IPS DF 6.9 (cell line): Measurements from ENCODE around the gene FFAR1.

ENCODE experiments used
- DNase-seq: peaks from one replicate; pipeline ENCODE4 v3.0.0-alpha.2; 2013; ENCODE audit warnings: low read depth, low spot score
- H3K27ac ChIP-seq: one replicate; pipeline ENCODE4 v1.5.1; 2013; ENCODE audit warnings: low read length, control low read depth
- H3K27me3 ChIP-seq: 2 replicates; pipeline ENCODE4 v1.6.1; 2013; ENCODE audit warnings: mild to moderate bottlenecking, low read length; ENCODE audit not compliant: control insufficient read depth, insufficient read depth
- H3K36me3 ChIP-seq: 2 replicates; pipeline ENCODE4 v1.6.1; 2013; ENCODE audit warnings: low read length; ENCODE audit not compliant: control insufficient read depth, insufficient read depth
- H3K4me1 ChIP-seq: 2 replicates; pipeline ENCODE4 v1.6.1; 2013; ENCODE audit warnings: low read length; ENCODE audit not compliant: control insufficient read depth, insufficient read depth
- H3K4me3 ChIP-seq: 2 replicates; pipeline ENCODE4 v1.5.1; 2013; ENCODE audit warnings: mild to moderate bottlenecking, low read length
- H3K9me3 ChIP-seq: 2 replicates; pipeline ENCODE4 v1.6.1; 2013; ENCODE audit warnings: low read length, inconsistent platforms; ENCODE audit not compliant: control insufficient read depth, insufficient read depth
- WGBS: extraction: QIAGEN DNeasy Blood & Tissue Kit; methylation state at CpG from one replicate; pipeline ENCODE4 v1.1.7; 2013; ENCODE audit warnings: mixed read lengths, missing lambda C conversion rate; ENCODE audit not compliant: insufficient read length, insufficient coverage; 5-methylcytosine and 5-hydroxymethylcytosine counted together

The FFAR1 gene, protein sequence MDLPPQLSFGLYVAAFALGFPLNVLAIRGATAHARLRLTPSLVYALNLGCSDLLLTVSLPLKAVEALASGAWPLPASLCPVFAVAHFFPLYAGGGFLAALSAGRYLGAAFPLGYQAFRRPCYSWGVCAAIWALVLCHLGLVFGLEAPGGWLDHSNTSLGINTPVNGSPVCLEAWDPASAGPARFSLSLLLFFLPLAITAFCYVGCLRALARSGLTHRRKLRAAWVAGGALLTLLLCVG (N-terminal part only)

DNA sequence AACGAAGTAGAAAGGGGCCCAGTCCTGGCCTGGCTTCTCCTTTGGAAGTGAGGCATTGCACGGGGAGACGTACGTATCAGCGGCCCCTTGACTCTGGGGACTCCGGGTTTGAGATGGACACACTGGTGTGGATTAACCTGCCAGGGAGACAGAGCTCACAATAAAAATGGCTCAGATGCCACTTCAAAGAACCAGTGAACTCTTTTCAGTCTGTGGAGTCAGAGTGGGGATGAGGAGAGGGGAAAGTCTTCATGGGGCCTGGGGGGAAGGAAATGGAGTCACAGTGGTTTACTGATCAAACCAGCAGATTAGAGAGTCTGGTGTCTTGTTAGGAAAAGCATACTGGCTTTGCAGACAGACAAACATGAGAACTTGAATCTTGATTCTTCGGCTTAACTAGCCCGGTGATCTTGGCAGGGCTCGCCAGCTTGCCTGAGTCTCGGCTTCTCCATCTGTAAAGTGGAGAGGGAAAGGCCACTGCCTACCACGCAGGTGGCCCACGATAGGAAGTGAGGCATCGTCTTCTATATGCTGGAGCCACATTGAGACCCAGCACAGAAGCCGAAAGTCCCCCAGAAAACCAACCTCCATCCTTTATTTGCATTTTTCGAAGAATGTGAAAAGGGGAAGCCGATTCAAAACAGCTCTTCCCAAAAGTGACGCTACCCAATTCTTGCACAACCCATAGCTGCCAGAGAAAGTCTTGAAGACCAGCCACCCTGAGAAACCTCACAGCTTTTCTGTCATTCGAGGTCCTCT is at the start of gene FFAR1:
FFAR1 (plus strand) TSS at position 732 of the 759 bp plus-strand sequence. CDS start 3,650 bp downstream, outside the sequence.
- no CpG with 5 or more reads among the region's 18 CpGs for WGBS
- no peaks in the 10 kb centered on the region for H3K9me3 ChIP-seq
- no peak within 1 kb of the TSS for H3K4me3 ChIP-seq
- H3K27me3 ChIP-seq, result no peaks in the 10 kb centered on the region
- no peak for DNase-seq
- peaks cover 3% of the 10 kb centered on the region; the same call in 1 of the 2 replicates for H3K4me1 ChIP-seq
- H3K36me3 ChIP-seq, result no peaks in the 10 kb centered on the region
- no peak within 1 kb of the TSS for H3K27ac ChIP-seq

DNA sequence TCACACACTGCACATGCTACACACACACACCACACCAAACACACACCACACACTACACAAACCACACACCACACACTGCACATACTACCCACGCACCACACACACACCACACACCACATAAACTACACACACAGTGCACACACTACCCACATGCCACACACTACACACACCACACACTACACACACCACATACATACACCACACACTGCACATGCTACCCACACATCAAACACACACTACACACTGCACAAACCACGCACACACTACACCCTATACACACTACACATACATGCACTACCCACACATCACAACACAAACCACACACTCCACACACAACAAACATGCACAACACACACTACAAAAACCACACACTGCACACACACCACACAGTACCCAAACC is 49.8 kb upstream of the FFAR1 start:
- no peak for DNase-seq
- WGBS, result 100% methylated on average over 2 of the region's 2 CpGs
- H3K4me3 ChIP-seq, result no peak overlapping the region
- no peak overlapping the region for H3K27ac ChIP-seq
- no peaks in the 10 kb centered on the region; the same call in 1 of the 2 replicates for H3K36me3 ChIP-seq
- peaks cover 3% of the 10 kb centered on the region for H3K4me1 ChIP-seq
- no peaks in the 10 kb centered on the region for H3K27me3 ChIP-seq
- H3K9me3 ChIP-seq, result no peaks in the 10 kb centered on the region

DNA sequence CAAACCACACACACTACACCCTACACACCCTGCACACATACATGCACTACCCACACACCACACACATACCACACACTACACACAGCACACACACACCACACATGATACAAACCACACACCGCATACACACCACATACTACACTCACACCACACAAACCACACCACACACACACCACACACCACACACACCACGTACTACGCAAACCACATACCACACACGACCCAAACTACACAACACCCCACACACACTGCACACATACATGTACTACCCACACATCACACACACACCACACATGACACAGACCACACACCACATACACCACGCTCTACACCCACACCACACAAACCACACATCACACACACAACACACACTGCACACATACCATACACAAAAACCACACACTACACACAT is 49.1 kb upstream of the FFAR1 start:
- Histone ChIP-seq H3K27ac (no peak overlapping the region), H3K9me3 (no peaks in the 10 kb centered on the region), H3K36me3 (no peaks in the 10 kb centered on the region; the same call in 1 of the 2 replicates), H3K4me1 (peaks cover 3% of the 10 kb centered on the region), H3K4me3 (no peak overlapping the region), H3K27me3 (no peaks in the 10 kb centered on the region)
- WGBS, result 100% methylated on average over 5 of the region's 5 CpGs
- DNase-seq, result no peak

DNA sequence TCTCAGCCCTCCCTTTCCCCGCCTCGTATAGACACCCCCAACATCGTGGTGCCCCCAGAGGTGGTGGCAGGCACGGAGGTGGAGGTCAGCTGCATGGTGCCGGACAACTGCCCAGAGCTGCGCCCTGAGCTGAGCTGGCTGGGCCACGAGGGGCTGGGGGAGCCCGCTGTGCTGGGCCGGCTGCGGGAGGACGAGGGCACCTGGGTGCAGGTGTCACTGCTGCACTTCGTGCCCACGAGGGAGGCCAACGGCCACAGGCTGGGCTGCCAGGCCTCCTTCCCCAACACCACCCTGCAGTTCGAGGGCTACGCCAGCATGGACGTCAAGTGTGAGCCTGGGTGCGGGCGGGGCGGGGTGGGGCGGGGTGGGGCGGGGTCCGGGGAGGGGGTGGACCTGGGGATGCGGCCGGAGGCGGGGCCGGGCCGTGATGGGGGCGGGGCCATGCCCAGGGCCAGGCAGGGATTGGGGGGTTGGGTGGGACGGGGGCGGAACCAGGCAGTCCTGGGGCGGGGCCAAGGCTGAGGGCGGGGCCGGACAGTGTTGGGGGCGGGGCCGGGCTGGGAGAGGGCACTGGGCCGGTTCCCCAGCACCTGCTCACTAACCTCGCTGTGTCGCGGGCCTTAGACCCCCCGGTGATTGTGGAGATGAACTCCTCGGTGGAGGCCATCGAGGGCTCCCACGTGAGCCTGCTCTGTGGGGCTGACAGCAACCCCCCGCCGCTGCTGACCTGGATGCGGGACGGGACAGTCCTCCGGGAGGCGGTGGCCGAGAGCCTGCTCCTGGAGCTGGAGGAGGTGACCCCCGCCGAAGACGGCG is 48.0 kb upstream of the FFAR1 start:
- Histone ChIP-seq H3K27ac (no peak overlapping the region), H3K4me1 (peaks cover 2% of the 10 kb centered on the region; the same call in 1 of the 2 replicates), H3K36me3 (no peaks in the 10 kb centered on the region; the same call in 1 of the 2 replicates), H3K27me3 (no peaks in the 10 kb centered on the region), H3K4me3 (no peak overlapping the region), H3K9me3 (no peaks in the 10 kb centered on the region)
- DNase-seq, result peak; percentile 20
- no CpG with 5 or more reads among the region's 55 CpGs for WGBS

DNA sequence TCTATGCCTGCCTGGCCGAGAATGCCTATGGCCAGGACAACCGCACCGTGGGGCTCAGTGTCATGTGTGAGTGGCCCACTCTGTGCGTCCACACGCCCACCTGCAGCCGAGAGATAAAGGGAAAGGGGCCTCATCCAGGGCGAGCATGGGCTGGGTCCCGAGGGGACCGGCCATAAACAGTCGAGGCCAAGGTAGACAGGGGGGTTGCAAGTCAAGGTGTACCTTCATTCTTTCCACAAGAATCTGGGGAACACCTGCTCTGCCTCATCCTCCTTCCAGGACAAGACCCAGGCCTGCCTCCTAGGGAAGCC is 47.4 kb upstream of the FFAR1 start:
- no CpG with 5 or more reads among the region's 10 CpGs for WGBS
- Histone ChIP-seq H3K4me1 (peaks cover 2% of the 10 kb centered on the region; the same call in 1 of the 2 replicates), H3K27me3 (no peaks in the 10 kb centered on the region), H3K9me3 (no peaks in the 10 kb centered on the region), H3K36me3 (no peaks in the 10 kb centered on the region; the same call in 1 of the 2 replicates), H3K4me3 (no peak overlapping the region), H3K27ac (no peak overlapping the region)
- DNase-seq, result no peak

DNA sequence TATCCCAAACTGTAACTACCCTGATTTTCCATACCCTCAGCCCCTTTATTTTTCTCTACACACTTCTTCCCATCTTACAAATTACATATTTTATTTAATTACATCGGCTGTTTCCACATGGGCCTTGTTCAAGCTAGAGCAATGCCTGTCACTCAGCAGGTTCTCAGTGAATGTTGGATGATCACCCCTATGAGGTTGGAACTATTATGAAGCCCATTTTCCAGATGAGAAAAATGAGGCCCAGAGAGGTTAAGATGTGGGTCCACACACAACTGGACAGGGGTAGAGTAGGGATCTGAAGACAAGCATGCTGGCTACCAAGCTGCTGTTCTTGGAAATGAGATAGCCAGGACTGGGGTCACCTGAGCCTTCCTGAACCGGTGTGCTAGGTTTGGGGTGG is 45.7 kb upstream of the FFAR1 start:
- no peaks in the 10 kb centered on the region for H3K27me3 ChIP-seq
- H3K9me3 ChIP-seq, result no peaks in the 10 kb centered on the region
- 94% methylated on average over 1 of the region's 2 CpGs for whole genome bisulfite sequencing
- no peak overlapping the region for H3K4me3 ChIP-seq
- H3K27ac ChIP-seq, result no peak overlapping the region
- no peak for DNase-seq
- peaks cover 2% of the 10 kb centered on the region; the same call in 1 of the 2 replicates for H3K4me1 ChIP-seq
- no peaks in the 10 kb centered on the region; the same call in 1 of the 2 replicates for H3K36me3 ChIP-seq

DNA sequence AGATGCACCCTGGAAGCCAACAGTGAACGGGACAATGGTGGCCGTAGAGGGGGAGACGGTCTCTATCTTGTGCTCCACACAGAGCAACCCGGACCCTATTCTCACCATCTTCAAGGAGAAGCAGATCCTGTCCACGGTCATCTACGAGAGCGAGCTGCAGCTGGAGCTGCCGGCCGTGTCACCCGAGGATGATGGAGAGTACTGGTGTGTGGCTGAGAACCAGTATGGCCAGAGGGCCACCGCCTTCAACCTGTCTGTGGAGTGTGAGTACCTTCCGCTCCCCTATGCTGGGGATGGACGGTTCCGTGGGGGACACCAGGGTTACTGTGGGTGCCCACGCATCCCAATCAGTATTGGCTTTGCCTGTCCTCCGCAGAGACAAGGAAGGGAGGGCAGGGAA is 45.3 kb upstream of the FFAR1 start:
- peaks cover 2% of the 10 kb centered on the region; the same call in 1 of the 2 replicates for H3K4me1 ChIP-seq
- H3K36me3 ChIP-seq, result no peaks in the 10 kb centered on the region; the same call in 1 of the 2 replicates
- H3K9me3 ChIP-seq, result no peaks in the 10 kb centered on the region
- WGBS, result no CpG with 5 or more reads among the region's 16 CpGs
- no peak for DNase-seq
- H3K27me3 ChIP-seq, result no peaks in the 10 kb centered on the region
- H3K27ac ChIP-seq, result no peak overlapping the region
- H3K4me3 ChIP-seq, result no peak overlapping the region

DNA sequence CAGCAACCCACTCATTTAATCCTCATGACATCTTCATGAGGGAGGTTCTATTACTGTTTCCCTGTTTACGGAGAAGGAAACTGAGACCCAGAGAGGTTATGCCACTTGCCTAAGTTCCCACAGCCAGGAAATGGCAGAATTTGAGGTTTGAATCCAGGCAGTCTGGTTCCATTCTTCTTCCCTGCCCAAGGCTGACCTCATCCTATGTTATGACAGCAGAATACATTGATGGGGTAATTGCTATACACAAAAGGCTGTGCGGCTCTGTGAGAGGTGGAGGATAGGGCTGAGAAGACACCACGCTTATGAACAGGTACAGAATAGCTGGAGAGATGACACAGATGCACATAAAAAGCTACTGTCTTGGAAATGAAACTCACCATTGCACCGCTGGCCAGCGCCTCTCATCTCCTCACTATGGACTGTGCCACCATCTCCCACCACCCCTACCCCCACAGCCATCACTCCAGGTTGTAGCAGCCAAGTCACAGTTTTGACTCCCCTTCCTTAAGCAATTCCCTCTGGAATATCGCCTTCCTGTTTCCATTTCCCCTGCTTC is 44.3 kb upstream of the FFAR1 start:
- no CpG with 5 or more reads among the region's 6 CpGs for WGBS
- no peak overlapping the region for H3K27ac ChIP-seq

DNA sequence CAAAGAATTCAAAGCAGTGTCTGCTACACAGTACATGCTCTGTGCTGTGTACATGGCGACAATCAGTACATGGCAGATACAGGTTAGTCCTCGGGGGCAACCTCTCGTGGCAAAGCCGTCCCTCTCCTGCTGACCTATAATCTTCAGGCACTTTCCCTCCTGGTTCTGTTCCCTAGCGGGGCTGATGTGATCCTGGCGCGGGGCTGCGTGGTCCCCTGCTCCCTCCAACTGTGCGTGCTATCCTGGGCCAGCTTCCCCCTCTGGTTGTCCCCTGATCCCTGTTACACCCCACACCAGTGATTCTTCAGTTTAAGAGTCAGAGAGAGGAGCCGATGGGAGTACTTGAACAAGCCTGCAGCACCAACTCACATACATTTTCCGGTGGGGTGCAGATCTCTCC is 43.7 kb upstream of the FFAR1 start:
- no peak overlapping the region for H3K4me3 ChIP-seq
- peaks cover 2% of the 10 kb centered on the region; the same call in 1 of the 2 replicates for H3K4me1 ChIP-seq
- no peaks in the 10 kb centered on the region for H3K9me3 ChIP-seq
- WGBS, result no CpG with 5 or more reads among the region's 11 CpGs
- DNase-seq, result no peak
- no peak overlapping the region for H3K27ac ChIP-seq
- H3K27me3 ChIP-seq, result no peaks in the 10 kb centered on the region
- no peaks in the 10 kb centered on the region for H3K36me3 ChIP-seq

More for the DNA sequence above, 44.3 kb upstream of the FFAR1 start:
- Histone ChIP-seq H3K9me3 (no peaks in the 10 kb centered on the region), H3K4me3 (no peak overlapping the region), H3K36me3 (no peaks in the 10 kb centered on the region), H3K27me3 (no peaks in the 10 kb centered on the region), H3K4me1 (peaks cover 2% of the 10 kb centered on the region; the same call in 1 of the 2 replicates)
- DNase-seq, result no peak

DNA sequence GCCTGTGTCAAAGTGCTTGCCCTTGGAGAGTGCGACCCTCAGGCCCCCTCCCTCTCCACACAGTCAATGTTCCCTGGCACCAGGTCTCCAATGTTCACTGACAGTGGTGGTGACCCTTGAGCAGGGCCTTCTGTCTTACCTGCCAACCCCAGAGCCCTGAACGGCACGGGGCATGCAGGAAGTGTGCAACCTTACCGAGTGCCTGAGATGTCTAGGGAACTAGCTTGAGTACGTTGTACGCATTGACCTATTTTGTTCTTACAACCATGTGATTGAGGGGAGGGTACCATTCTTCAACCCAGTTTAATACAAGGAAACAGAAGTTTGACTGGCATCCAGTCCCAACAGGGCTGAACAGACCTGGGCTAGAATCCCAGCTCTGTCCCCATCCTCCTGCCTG is 42.5 kb upstream of the FFAR1 start:
- Histone ChIP-seq H3K4me1 (peaks cover under 1% of the 10 kb centered on the region; the same call in 1 of the 2 replicates), H3K4me3 (no peak overlapping the region), H3K36me3 (no peaks in the 10 kb centered on the region; the same call in 1 of the 2 replicates), H3K9me3 (no peaks in the 10 kb centered on the region), H3K27ac (no peak overlapping the region), H3K27me3 (no peaks in the 10 kb centered on the region)
- no peak for DNase-seq
- WGBS, result no CpG with 5 or more reads among the region's 6 CpGs
